ENCODE data around the gene CNOT9.
A peak's percentile ranks its signal among the peaks of the same experiment; 100 is the strongest.

DNA sequence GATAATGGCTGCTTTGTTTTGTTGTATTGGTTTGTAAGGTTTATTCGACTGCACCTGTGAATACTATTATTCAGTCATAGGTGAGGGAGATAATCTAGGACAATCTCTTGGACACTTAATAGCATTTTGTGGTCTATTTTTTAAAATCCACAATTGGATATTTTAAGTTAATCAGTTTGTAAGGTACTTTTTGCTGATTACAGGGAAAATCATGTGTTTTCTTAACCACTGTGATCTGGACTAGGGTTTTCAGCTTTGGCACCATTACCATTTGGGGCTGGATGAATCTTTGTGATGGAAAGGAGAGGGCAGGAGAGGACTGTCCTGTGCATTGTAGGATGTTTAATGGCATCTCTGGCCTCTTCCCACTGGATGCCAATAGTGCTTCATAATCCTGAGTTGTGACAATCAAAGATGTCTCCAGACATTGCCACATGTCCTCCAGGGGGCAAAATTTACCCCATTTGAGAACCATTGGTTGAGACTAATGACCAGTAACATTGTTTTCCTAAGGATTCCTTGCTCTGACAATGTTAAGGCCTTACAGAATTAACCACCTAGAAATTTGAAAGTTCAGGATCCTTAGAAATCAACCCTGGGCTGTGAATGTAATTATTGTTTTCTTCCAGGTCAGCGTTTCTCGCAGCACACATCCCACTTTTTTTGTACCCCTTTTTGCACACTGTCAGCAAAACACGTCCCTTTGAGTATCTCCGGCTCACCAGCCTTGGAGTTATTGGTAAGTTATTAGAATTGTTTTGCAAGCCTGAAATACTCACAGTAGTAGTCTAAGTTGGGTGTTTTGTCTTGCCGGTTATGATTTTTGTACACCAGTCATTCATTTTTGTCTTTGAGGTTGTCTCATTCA lies 15.6 kb downstream of the CNOT9 start:
- TF ChIP-seq, protein P1, sequence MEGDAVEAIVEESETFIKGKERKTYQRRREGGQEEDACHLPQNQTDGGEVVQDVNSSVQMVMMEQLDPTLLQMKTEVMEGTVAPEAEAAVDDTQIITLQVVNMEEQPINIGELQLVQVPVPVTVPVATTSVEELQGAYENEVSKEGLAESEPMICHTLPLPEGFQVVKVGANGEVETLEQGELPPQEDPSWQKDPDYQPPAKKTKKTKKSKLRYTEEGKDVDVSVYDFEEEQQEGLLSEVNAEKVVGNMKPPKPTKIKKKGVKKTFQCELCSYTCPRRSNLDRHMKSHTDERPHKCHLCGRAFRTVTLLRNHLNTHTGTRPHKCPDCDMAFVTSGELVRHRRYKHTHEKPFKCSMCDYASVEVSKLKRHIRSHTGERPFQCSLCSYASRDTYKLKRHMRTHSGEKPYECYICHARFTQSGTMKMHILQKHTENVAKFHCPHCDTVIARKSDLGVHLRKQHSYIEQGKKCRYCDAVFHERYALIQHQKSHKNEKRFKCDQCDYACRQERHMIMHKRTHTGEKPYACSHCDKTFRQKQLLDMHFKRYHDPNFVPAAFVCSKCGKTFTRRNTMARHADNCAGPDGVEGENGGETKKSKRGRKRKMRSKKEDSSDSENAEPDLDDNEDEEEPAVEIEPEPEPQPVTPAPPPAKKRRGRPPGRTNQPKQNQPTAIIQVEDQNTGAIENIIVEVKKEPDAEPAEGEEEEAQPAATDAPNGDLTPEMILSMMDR (IDR thresholded peaks at IDR 0.05; ENCODE audit: low read length): peak; percentile 20; the same call in 1 of the 2 replicates
- TF ChIP-seq EZH2 (optimal IDR thresholded peaks at IDR 0.05; ENCODE audit: low read depth, low read length) (no peak), EZH2phosphoT487 (IDR thresholded peaks at IDR 0.05; ENCODE audit: low read length) (no peak)

All from MM.1S (cell line).